COR-L47 (cell line): ENCODE data around the gene CDADC1.

Experiments
- DNase-seq: peaks from one replicate; lab custom pipeline; 2025; lab: John Stamatoyannopoulos, UW

CDADC1 gene

DNA sequence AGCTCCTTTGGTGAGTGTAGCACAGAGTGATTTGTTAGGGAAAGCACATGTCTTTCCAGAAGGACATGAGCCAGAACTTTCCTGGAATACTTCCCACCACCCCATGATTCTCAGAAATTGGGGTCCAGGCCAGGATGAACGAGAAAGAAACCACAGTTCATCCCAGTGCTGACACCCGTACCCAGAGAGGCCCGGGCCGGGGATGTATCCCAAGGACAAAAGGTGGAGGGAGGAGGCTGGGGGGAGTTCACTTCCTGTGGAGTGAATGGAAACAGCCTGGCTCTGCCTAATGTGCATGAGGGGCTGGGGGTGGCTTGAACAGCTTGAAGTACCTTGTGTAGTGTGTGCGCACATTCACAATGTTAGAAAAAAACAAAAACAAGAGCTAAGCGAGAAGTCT, 47.5 kb downstream of the CDADC1 start:
- no peak for DNase-seq

GRCh38 chr13:49296659-49297058, 48.9 kb downstream of the CDADC1 start:
- DNase-seq = no peak

DNA sequence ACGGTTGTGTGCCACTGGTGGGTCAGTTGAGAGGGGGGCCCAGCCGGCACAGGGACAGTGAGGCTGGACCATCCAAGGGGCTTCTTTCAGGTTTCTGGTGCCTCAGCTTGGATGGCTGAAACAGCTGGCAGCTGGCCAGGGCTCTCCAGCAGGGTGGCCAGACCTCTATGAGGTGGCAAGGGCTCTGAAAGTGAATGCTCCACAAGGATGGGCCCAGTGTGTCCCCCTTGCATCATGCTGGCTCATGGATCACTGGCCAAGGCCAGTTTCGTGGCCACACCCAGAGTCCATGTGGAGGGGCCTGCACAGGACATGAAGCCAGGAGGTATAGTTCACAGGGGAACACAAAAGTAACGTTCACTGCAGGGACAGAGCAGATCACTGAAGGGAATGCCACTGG, 49.6 kb downstream of the CDADC1 start:
- no peak for DNase-seq

- DNase-seq = no peak
Observed at GRCh38 chr13:49298416-49298815, 50.7 kb downstream of the CDADC1 start.

DNA sequence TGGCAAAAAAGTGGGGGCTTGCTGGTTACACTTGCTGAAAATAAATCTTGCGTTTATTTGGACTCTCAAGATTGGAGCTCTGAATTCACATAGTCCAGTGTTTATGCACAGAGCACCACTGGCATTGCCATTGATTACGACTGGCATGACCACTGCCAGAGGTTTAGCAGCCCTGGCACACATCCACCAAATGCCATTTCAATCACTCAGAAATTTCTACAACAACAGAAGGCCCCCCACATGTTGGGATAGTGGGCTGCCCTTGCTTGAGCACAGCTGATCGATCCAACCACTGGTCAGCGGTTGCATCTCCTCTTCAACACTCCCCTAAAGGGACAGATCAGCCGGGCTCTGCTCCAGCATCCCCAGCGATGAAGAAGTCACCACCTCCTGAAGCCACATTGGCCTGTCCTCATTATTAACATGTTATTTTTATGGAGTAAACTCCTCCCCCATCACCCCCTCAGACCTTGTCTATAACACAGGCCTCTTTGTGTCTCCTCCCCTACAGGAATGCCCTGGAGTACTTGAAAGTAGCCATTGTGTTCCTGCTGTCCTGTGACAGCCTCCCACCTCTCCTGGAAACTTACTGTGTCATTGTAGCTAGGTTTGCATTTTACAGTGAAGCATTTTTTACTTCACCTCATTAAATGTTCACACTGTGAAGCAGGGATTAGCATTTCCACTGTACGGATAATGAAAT, 51.3 kb downstream of the CDADC1 start:
- DNase-seq = no peak

DNA sequence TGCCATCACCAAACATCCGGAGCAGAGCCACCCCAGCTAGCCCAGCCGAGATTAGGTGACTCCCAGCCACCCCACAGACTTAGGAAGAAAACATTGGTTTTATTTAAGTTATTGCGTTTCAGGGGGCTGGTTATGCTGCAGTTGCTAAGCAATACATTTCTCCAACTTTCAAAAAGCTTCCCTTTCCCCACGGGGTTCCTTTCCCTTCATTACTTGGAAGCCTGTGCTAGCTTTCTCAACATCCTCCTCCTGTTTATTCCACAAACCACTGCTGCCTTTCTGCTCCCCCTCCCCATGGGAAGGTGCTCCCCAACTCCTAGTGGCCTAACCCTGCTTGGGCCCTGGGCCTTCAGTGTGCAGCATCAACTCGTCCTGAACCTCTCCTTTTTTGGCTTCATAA, 52.6 kb downstream of the CDADC1 start:
- no peak for DNase-seq

- peak; percentile 62 for DNase-seq
Observed at GRCh38 chr13:49300739-49301589, 53.2 kb downstream of the CDADC1 start.

- no peak for DNase-seq
Observed at GRCh38 chr13:49302222-49302621, 54.5 kb downstream of the CDADC1 start.

- no peak for DNase-seq
Observed at GRCh38 chr13:49302817-49303216, 55.1 kb downstream of the CDADC1 start.

DNA sequence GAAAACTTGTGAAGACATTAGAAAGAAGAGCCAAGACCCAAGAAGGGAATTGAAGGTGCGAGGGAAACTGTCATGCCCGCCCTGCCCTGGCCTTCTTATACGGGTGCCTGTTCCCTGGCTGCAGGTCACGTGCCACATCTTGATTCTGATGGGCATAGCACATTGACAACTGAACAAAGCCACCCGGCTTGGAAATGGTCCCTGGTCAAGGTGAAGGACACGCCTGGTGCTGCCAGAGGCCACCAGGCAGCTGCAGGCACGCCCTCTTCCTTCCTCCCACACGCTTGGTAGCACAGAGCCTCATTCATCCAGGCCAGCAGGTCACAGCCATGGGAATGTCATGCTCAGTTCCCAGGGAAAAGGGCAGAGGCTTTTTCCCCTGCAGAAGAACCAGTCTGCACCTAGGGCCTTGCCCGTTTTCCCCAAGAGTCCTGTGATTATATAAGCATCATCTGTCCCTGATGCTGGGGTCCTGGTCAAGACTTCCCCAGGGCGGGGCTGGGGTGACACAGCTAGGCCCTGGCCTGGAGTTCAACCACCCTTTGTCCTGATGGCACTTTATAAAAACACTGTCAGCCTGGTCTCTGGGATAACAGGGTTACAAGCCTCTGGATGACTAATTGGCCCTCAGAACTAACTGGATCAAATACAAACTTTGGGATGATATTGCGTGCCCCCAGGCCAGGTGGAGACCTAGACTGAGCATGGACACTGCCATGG, 56.0 kb downstream of the CDADC1 start:
- no peak for DNase-seq

DNA sequence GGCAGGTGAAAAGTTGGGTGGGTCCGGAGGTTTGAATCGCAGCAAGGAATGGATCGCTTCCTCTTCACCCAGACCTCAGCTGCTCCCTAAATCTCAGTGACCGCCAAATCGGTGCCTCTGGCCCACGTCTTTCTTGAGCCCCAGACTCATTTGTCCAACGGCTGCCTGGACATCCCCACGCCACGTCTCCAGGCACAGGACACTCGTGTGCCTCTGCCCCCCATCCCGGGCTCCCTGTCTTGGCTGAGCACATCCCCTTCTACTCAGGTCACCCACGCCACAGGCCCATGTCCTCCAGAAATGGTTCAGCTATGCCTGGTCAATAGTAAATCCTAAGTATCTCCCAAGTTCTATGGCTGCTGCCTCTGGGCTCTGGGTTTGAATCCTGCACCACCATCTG, 56.6 kb downstream of the CDADC1 start:
- no peak for DNase-seq

DNA sequence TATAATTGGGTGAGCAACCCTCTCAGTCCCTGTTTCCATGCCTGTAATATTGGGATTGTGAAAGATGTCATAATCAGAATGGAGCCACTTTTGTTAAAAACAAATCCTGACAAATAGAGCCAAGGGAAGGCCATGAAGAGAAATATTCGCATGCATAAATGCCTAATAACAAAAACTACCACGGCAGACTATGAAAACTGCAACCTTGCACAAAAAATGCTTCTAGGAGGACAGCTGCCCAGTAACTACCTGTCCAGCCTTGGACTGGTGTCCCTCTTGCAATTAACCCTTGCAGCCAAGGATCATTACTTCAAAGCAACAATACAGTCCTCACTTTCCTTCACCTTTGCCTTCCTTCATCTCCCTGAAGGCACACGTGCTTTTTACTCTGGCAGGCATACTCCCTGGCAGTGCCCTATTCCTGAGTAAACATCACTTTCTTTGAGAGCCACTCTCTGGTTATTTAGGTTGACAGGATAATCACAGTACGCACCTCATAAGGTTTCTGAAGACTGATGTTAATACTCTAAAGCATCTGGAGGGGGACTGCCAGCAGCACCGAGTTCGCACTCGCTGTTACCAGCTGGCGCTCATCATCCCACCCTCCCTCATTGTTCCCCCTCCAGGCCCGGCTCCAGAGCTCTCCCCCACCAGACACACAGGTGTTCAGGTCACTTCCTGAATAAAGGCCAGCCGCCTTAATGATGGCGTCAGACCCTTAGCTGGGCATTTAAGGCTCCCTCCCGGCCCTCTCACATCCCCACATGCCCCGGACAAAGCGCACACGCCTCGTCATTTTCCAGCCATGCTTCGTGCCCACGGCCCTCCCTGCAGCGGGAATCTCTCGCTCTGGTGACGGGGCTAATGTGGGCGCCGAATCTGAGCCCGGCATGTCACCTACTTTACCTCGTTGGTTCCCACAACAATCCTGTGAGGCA, 57.3 kb downstream of the CDADC1 start:
- no peak for DNase-seq

GRCh38 chr13:49305792-49306425, 58.2 kb downstream of the CDADC1 start:
- DNase-seq = no peak

- DNase-seq = no peak
Observed at GRCh38 chr13:49307365-49307764, 59.6 kb downstream of the CDADC1 start.

- DNase-seq = no peak
Observed at GRCh38 chr13:49308097-49308875, 60.6 kb downstream of the CDADC1 start.

DNA sequence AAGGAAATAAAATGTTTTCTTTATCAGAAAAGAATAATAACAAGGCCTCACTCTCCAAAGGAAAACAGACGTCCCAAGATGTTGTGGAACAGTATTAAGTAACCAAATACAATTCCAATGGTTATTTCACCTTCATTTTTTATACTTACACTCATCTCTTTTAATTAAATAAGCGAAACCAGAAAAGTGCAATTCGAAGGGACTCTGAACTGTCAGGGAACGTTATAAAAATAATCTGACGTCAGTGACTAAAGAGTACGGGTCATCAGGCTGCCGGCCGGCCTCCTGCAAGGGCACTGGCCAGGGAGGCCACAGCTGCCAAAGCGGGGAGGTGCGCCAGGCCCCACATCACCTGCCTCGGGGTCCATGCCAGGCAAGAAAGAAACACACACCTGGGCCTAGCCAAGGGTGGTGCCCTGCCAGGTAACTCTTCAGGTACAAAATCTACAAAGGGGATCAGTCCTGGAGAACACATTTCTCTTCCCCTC, 61.2 kb downstream of the CDADC1 start:
- DNase-seq = no peak

DNA sequence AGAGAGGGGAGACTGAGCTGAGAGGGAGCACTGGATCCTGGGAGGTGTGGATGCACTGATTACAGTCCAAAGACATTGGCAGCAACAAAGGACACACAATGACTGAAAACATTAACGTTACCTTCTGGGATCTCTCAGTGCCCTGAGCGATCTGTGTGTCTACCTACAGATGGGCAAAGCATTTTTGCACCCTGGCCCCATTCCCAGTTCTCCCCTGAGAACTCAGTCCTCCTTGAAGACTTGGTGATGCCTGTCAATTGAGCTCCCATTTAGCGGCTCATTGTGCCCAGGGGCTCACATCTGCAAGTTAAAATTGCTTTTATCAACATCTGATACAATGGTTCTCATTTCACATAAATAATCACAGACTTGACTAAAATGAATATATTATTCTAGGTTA, 62.5 kb downstream of the CDADC1 start:
- no peak for DNase-seq

DNA sequence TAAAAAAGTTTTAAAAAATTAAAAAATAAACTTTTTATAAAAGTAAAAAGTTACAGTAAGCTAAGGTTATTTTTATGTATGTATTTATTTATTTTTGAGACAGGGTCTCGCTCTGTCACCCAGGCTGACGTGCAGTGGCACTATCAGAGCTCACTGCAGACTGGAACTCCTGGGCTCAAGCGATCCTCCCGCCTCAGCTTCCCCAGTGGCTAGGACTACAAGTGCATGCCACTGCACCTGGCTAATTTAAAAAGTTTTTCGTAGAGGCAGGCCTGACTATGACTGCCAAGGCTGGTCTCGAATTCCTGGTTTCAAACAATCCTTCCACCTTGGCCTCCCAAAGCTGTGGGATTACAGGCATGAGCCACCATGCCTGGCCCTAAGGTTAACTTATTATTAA, 64.1 kb downstream of the CDADC1 start:
- no peak for DNase-seq

- DNase-seq = no peak
Observed at GRCh38 chr13:49314344-49314882, 66.7 kb downstream of the CDADC1 start.

DNA sequence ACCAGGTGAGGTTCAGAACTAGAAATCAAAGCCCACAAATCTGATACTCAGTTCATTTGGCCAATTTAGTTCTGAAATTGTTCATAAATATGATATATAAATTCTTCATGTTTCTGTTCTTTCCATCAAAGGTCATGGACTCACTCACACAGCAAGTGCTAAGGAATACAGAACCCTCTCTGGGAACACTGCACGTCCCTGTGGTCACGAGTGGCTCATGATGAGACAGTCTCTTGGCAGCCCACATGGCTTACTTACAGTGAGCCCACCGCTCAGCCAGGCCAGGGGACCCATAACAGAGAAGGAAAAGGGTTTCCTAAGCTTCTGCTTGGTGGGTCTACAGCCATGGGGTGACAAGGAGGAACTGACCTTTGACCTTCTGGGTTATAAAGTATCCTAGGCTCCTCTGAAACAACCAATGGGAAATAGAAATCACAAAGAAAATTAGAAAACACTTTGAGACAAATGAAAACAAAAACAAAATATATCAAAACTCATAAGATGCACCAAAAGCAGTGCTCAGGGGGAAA, 67.4 kb downstream of the CDADC1 start:
- DNase-seq = no peak
